T-helper 2 cell (primary cell): ENCODE measurements around the gene FBLN1.
"Not testable (repeated sequence)": the region's sequence is repeated elsewhere in the genome, so short reads cannot be mapped to it uniquely, and the experiment has no call there.

Experiments
- DNase-seq, 5 experiments: peaks; one replicate each; pipeline versions ENCODE4 v3.0.0 to v3.0.0-alpha.2; 2012 to 2022

FBLN1 gene

DNA sequence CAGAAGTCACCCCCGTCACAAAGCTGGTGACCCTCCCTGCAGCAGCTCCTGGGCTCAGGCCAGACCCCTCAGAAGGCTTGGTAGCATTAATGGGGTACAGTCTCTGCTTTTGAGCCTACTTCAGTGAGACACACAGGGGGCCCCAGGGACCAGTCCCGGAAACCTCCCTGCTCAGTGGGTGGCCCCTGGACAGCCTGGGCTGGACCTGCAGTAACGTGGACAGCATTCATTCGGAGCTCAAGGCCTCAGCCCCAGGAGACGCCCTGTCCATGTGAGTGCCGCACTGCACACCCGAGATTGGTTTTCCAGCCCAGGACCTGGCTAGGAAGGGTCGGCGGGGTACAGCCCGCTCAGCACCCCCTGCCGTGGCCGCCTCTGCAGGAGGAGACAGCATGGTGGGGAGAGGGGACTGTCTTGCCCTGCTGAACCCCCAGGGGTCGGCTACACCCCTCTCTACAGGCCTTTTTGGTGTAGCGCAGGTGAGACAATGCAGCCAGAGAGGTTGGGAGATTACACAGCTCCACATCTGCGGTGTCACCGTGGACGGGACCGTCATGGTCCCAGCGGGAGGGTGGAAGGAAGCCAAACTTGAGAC, 83.4 kb downstream of the FBLN1 start:
- no peak for DNase-seq

DNA sequence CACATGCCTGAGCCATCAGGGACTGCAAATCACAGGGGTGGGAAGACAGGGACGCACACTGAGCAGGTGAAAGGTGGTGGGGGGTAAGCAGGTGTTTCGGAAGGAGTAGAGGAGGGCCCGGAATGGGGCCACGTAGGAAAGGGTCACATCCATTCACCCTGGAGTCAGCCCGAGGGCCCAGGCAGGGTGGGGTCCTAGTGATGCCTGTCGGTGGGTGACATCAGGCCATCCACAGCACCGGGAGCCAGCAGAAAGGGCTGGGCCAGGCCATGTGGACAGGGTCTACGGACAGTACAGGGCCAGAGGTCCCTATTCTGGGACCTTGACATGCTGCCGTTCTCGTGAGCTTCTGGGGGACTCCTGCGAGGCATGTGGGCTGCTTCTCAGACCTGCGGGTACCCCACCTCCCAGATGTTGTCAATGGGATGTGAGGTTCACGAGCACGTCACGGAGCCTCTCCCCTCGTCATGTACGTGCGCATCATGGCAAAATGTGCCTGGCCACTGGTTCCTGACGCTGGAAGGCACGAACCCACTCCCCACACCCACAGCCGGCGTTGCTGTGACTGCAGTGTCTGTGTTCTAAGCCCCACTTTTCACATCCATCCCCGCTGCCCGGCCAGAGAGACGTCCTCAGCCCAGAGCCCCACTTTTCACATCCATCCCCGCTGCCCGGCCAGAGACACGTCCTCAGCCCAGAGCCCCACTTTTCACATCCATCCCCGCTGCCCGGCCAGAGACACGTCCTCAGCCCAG, 84.1 kb downstream of the FBLN1 start:
- DNase-seq, result no peak

DNA sequence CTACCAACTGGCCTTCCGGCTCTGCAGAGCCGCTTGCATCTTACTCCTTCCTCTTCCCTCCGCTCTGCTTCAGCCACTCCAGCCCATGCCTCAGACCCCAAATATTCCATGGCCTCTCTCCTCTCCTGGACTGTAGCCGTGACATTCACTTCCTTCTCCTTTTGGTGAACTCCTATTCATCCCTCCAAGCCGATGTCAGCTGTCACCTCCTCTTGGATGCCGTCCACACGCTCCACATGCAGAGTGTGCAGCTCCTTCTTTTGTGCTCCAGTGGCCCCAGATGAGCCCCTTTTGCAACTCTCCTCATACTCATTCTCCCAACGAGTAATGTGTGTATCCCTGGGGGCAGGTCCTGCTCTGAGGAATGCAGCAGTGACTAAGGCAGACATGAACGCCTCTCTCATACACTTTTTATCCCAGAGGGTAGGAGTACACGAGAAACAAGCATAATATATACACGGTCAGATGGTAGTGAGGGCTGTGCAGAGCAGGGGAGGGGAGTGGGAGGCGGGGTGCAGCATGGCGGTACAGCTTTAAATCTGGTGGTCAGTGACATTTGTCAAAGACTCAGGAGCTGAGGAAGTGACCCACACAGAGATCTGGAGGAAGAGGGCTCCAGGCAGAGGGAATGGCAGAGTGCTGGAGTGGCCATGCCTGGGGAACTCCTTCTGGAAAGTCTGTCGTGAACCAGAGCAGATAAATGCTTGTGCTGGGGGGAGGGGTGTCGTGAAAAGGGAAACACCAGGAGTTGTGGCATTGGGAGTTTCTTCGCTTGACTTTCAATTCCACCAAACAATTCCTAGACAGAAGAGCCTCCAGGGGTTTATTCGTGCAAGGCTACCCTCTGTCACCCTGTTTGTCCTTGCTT, 85.2 kb downstream of the FBLN1 start:
- no peak for DNase-seq

- DNase-seq, result no peak
Observed at GRCh38 chr22:45589556-45589955, 86.9 kb downstream of the FBLN1 start.

GRCh38 chr22:45590262-45590661, 87.6 kb downstream of the FBLN1 start:
- DNase-seq, result no peak

DNA sequence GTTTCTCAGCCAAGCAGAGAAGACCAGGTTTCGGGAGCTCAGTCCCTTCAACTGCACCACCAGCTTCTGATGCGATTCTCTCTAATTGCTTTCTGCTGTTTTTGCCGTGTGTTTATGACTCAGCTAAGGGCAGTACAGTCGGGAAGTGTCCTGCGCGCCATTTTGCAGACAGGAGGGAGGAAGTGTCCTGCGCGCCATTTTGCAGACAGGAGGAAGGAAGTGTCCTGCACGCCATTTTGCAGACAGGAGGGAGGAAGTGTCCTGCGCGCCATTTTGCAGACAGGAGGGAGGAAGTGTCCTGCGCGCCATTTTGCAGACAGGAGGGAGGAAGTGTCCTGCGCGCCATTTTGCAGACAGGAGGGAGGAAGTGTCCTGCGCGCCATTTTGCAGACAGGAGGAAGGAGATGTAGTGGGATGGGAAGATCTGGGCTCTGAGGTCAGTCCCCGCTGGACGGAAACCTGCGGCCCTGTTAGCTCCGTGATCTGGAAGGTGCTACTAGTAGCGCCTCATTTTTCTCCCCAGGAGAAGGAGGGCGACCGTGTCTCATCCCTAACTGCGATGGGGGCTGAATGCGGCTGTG, 89.0 kb downstream of the FBLN1 start:
- not testable (repeated sequence) for DNase-seq

DNA sequence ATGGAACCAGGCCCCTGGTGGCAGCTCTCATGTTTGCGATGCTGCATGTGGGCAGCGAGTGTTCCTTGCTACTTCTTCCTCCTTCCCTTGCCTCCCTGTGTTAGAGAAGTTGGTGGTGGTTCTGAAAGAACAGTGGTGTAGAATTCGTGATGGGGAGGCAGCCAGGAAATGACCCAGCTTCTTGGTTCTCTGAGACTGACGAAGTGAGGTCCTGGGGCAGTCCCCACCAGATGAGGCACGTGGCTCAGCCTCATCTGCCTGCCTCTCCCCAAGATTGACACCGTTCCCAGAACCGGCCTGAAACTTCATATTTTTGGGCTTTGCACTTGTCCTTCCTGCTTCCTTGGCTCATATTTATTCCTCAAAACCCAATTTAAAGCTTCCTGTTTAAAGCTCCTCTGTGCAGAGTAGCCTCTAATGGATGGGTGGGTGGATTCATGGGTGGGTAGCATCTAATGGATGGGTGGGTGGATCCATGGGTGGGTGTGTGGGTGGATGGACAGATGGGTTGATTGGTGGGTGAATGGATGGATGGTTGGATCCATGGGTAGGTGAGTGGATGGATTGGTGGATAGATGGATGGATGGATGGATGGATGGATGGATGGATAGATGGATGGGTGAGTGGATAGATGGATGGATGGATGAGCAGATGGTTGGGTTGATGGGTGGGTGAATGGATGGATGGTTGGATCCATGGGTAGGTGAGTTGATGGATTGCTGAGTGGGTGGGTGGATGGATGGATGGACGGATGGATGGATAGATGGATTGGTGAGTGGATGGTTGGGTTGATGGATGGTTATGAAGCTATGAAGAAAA, 91.6 kb downstream of the FBLN1 start:
- DNase-seq, result no peak

DNA sequence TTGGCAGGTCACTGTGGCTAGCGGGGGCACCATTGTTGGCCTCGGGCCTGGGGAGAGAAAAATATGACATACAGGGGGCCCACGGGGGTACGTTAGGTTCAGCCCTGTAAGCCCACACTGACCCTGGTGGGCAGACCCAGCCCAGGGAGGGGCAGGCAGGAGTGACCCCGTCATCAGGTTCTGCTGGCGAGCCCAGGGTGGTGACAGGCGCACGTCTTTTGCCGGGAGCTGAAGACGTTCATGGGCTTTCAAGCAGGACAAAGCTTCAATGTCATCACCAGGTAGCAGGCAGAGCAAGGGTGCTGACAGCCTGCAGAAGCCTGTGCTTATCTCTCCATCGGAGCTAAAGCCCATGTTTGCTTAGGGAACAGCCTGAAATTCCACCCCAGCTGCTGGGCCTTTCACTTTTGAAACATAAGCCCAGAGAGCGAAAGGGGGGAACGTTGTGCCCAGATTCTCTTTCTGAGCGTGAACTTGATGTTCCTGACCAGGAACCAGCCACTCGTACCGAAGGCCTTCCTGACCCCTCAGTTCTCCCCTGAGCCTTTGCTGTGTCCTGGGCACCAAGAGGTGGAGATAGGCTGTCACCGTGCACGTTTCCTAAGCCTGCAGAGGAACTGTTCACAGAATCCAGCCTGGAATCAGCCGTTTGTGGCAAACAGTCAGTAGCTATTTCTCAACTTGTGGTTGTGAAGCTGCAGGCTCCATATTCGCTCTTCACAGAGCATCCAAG, 94.9 kb downstream of the FBLN1 start:
- no peak for DNase-seq

DNA sequence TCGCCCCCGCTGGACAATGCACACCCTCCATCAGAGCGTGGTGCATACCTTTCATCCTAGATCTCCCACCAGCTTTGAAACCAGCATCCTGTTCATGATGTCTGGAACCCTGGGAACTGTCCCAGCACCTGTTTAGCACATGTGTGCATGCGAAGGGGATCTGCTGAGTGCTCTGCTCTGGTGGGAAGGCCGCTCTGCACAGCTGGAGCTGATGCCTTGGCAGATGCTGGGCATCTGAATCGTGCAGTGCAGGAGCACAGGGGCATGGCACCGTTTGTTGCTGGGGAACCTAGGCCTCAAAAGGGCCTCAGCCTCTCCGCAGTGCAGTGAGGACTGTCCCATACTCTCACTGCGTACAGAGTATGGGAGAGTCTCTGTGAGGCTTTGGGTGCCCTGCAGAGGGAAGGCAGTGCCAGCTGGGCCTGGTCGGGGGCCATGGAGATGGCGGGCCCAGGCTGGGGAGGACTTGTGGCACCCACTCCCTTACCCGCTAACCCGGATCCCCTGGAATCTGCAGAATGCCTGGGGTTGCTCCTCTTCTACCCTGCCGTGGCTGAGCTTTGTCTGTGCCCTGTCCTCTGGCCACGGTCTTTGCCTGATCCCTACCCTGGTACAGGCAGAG, 96.0 kb downstream of the FBLN1 start:
- no peak for DNase-seq

DNA sequence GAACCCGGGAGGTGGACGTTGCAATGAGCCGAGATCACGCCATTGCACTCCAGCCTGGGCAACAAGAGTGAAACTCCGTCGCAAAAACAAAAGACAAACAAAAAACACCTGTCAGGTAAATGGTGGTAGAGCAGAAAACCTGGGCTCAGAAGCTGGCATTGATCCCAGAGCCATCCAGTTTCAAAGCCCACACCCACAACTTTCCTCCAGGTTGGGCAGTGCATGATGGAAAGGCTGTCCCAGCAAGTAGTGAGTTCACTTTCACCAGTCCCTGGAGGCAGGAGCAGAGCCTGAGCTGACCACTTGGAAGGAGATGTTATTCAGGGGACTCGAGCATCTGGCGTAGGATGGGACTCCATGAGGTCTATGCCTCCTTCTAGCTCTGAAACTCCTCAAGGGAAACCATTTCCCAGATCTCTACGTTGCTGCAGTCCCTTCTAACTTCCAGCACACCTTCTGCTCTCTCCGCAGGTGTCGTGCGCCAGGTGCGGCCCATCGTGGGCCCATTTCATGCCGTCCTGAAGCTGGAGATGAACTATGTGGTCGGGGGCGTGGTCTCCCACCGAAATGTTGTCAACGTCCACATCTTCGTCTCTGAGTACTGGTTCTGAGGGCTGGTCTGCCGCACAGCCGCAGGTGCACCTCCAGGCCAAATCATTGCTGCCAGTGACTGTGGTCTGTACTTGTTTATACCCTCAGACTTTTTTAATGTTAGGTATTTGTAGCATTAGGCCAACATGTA, 97.3 kb downstream of the FBLN1 start:
- no peak for DNase-seq

DNA sequence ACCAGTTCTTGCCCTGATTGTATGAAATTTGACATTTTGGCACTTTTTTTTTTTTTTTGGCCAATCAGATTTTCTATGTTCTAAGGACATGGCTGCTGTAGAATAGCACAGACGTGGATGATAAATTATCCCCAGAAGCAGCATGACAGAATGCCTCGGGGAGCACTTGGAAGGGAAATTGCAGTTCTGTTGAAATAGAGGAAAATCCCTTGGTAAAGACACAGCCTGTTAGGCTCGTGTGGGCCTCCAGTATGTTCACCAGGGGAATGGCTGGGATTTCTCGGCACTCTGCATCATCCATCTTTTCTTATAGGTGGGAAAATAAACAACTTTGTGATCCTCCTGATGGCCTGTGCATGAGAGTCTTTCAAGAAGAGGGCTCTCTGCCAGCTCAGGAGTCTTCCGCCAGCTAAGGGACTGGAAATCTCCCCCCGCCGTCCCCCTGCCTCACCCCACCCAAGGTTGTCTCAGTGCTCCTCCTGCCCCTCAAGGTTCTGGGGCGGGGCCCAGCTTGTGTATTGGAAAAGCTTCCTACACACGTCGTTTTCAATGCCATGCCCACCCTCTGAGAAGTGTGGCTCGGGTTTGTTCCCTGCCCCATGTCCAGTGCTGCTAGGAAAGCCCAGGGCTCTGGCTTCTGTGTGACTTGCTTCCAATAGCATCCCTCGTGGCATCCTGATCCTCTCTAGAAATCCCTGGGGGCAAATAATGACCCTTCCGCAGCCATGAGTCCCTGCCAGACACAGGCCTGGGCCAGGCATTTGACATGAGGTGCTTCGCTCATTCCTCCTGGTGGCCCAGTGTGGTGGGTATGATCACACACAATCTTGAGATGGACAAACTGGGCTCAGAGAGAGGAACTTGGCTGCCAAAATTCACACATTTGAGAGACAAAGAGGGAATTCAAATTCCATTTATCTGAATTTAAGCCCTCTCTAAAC, 98.4 kb downstream of the FBLN1 start:
- no peak for DNase-seq

- no peak for DNase-seq
Observed at GRCh38 chr22:45602004-45602733, 99.5 kb downstream of the FBLN1 start.

DNA sequence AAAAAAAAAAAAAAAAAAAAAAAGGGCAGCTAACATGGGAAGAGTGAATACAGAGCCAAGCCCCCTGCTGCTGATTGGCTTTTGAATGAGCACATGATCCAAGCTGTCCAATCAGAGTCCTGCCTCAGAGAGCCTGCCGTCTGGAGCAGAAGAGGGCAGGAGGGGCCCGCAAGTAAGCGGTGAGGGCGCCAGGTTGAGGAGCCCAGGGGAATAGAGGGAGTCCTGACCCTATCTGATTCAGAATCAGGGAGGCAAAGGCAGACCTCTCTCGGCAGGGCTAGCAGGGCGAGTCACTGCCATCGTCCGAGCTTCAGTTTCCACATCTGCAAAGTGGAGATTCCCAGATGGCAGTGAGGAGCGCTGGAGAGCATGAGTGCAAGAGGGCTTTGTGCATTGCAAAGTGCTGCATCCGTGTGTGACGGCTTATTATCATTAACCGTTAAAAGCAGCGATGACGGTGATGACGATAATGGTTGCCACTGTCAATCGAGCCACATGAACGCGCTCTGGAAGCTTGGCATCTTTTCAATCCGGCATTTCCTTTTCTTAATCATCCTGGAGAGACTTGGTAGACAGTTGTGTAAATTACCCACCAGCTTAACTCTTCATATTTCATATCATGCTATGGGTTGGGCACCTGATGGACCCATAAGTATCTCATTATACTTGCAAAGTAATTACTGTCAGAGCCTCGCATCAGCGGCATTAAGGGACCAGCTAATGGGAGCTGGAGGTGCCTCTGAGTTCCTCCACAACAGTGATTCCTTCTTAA, 100.3 kb downstream of the FBLN1 start:
- no peak for DNase-seq

DNA sequence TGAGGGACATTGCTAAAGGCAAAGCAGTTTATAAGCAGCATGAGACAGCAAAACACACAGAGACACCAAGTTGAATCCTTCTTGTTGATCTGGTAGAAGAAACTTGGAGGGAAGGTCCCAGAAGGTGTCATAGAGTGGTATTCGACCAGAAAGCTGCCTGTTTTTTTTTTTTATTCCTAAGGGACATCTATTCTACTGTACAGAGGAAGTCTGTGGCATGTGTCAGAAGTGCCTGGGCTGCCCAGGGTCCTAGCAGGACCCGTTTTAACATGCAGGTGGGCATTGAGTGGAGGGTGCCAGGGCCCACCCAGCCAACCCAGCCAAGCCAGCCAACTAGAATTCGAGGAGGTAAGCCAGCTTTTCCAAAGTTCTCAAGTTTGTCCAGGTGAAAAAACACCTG, 100.9 kb downstream of the FBLN1 start:
- no peak for DNase-seq

DNA sequence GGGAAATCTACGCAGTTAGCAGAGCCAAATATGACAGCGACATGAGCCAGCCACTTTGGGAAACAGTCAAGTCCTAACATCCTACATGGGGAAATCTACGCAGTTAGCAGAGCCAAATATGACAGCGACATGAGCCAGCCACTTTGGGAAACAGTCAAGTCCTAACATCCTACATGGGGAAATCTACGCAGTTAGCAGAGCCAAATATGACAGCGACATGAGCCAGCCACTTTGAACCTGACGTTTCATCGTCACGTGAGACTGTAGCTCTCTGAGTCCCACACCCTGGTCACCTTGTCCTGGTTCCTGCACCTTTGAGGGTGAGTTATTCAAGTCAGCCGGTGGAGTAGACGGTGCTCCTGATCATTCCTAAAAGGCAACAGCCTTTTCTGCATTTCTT, 105.4 kb downstream of the FBLN1 start:
- DNase-seq, result not testable (repeated sequence)

- peak in 2 of 5 experiments; percentile 23 to 78 for DNase-seq
Observed at GRCh38 chr22:45608763-45609180, 106.1 kb downstream of the FBLN1 start.

DNA sequence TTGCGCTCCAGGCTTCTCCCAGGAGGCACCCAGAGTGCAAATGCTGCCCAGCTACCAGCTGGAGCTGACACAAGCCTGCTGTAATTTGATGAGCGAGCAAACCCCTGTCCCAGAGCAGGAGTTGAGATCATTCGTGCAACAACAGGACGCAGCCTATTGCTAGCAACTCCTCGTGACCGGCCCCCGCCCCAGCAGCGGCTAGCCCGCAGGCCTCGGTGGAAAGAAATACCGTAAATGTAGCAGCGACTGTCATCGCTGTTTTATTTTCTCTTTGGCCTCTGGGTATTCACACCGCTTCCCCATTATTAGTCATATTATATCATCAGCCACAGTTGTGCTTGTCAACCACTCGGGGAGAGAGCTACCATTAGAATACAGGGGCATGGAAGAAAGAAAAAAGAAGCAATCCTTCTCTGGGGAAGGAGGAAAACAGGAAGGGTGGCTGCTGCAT, 109.8 kb downstream of the FBLN1 start:
- peak in 2 of 5 experiments; percentile 4 to 27 for DNase-seq

- no peak for DNase-seq
Observed at GRCh38 chr22:45612940-45613339, 110.3 kb downstream of the FBLN1 start.
